HG03571 (cell line): ENCODE measurements around the gene ZMYND10.

ENCODE experiments used
- ATAC-seq: cut with Tn5 transposase; IDR thresholded peaks from one replicate; pipeline ENCODE4 v1.9.1; 2021; ENCODE audit not compliant: unreplicated experiment

The ZMYND10 gene

GRCh38 chr3:50371133-50371685, 25.7 kb upstream of the ZMYND10 start:
- no peak for ATAC-seq

- ATAC-seq: no peak
These were observed 25.1 kb upstream of the ZMYND10 start for GRCh38 chr3:50370594-50370993.

- no peak for ATAC-seq
These were observed 23.6 kb upstream of the ZMYND10 start for GRCh38 chr3:50369012-50369670.

- no peak for ATAC-seq
These were observed 20.3 kb upstream of the ZMYND10 start for GRCh38 chr3:50365842-50366220.

GRCh38 chr3:50365080-50365841, 19.7 kb upstream of the ZMYND10 start:
- ATAC-seq: peak; percentile 80

- ATAC-seq: no peak
These were observed 19.1 kb upstream of the ZMYND10 start for GRCh38 chr3:50364573-50365079.

- ATAC-seq: peak; percentile 7
These were observed 14.2 kb upstream of the ZMYND10 start for GRCh38 chr3:50359760-50360110.

- peak; percentile 99 for ATAC-seq
These were observed 13.6 kb upstream of the ZMYND10 start, which contains the start of gene TMEM115 for GRCh38 chr3:50358911-50359759. TSS of gene TMEM115 (minus strand) at chr3:50359521. CDS start at chr3:50359063, 458 bp downstream.

GRCh38 chr3:50358355-50358910, 12.9 kb upstream of the ZMYND10 start:
- ATAC-seq: no peak

- ATAC-seq: no peak
These were observed 11.9 kb upstream of the ZMYND10 start for GRCh38 chr3:50357481-50357880.

GRCh38 chr3:50356553-50356952, 11.0 kb upstream of the ZMYND10 start:
- ATAC-seq: no peak

GRCh38 chr3:50355829-50356552, 10.5 kb upstream of the ZMYND10 start:
- no peak for ATAC-seq

GRCh38 chr3:50354850-50355249, 9.3 kb upstream of the ZMYND10 start:
- ATAC-seq: no peak

GRCh38 chr3:50354186-50354764, 8.7 kb upstream of the ZMYND10 start:
- ATAC-seq: no peak

GRCh38 chr3:50353245-50354004, 7.9 kb upstream of the ZMYND10 start:
- no peak for ATAC-seq

GRCh38 chr3:50352781-50353180, 7.2 kb upstream of the ZMYND10 start:
- no peak for ATAC-seq

GRCh38 chr3:50351323-50351697, 5.8 kb upstream of the ZMYND10 start:
- ATAC-seq: no peak

- ATAC-seq: peak; percentile 76
These were observed 5.2 kb upstream of the ZMYND10 start, which contains the start of the genes CYB561D2 and NPRL2 for GRCh38 chr3:50350527-50351322. TSS of gene CYB561D2 (plus strand) at chr3:50350862. CDS start at chr3:50351434, 572 bp downstream. TSS of gene NPRL2 (minus strand) at chr3:50350775. CDS start at chr3:50350652, 123 bp downstream.
